MM.1S (cell line): Measurements from ENCODE around the gene HOXC6.

Experiments
- DNase-seq: peaks from one replicate; pipeline ENCODE4 v3.0.0-alpha.2; 2015
- H2AFZ ChIP-seq: fragments of 300-600 bp; sonication (generic); 2 replicates; pipeline ENCODE4 v1.6.0; 2016; ENCODE audit warnings: antibody characterized with exemption, low read length
- H3F3A ChIP-seq: fragments of 300-600 bp; sonication (generic); 2 replicates; pipeline ENCODE4 v1.6.1; 2016; ENCODE audit warnings: mild to moderate bottlenecking, antibody characterized with exemption, low read length, moderate library complexity, mixed read lengths; ENCODE audit not compliant: insufficient read depth
- H3K27ac ChIP-seq: fragments of 300-600 bp; sonication (generic); 2 replicates; pipeline ENCODE4 v1.5.1; 2016; ENCODE audit warnings: mild to moderate bottlenecking, low read length
- H3K27me3 ChIP-seq: fragments of 300-600 bp; sonication (generic); replicated peaks from 2 replicates; pipeline ENCODE4 v1.6.0; 2016; ENCODE audit warnings: low read length; ENCODE audit not compliant: insufficient read depth
- H3K36me3 ChIP-seq: fragments of 300-600 bp; sonication (generic); replicated peaks from 2 replicates; pipeline ENCODE4 v1.6.1; 2016; ENCODE audit warnings: mild to moderate bottlenecking, low read length, mixed read lengths; ENCODE audit not compliant: insufficient read depth
- H3K4me1 ChIP-seq: fragments of 300-600 bp; sonication (generic); 2 replicates; pipeline ENCODE4 v1.6.1; 2016; ENCODE audit warnings: low read length, mixed read lengths
- H3K4me2 ChIP-seq: fragments of 300-600 bp; sonication (generic); 2 replicates; pipeline ENCODE4 v1.6.0; 2016; ENCODE audit warnings: low read depth, low read length
- H3K4me3 ChIP-seq: fragments of 300-600 bp; sonication (generic); 2 replicates; pipeline ENCODE4 v1.5.1; 2016; ENCODE audit warnings: low read length, mixed read lengths
- H3K79me2 ChIP-seq: fragments of 300-600 bp; sonication (generic); 2 replicates; pipeline ENCODE4 v1.6.1; 2016; ENCODE audit warnings: mixed run types, low read length, mixed read lengths
- H3K9ac ChIP-seq: fragments of 300-600 bp; sonication (generic); 2 replicates; pipeline ENCODE4 v1.6.1; 2016; ENCODE audit warnings: low read length, mixed read lengths
- H3K9me2 ChIP-seq: fragments of 300-600 bp; sonication (generic); replicated peaks from 2 replicates; pipeline ENCODE4 v1.6.1; 2016; ENCODE audit warnings: mild to moderate bottlenecking, low read length, mixed read lengths; ENCODE audit not compliant: insufficient read depth
- H3K9me3 ChIP-seq: fragments of 300-600 bp; sonication (generic); replicated peaks from 2 replicates; pipeline ENCODE4 v1.6.1; 2016; ENCODE audit warnings: mild to moderate bottlenecking, low read length, mixed read lengths; ENCODE audit not compliant: insufficient read depth
- H4K20me1 ChIP-seq: fragments of 300-600 bp; sonication (generic); 2 replicates; pipeline ENCODE4 v1.6.1; 2016; ENCODE audit warnings: mild to moderate bottlenecking, low read length, moderate library complexity, mixed read lengths; ENCODE audit not compliant: insufficient read depth
- CTCF ChIP-seq: fragments of 300-600 bp; sonication (generic); IDR thresholded peaks from 2 replicates; pipeline ENCODE4 v1.5.1; 2016; ENCODE audit warnings: antibody characterized with exemption, low read length, mixed read lengths
- EZH2 ChIP-seq: fragments of 300-600 bp; sonication (generic); optimal IDR thresholded peaks from 2 replicates; pipeline ENCODE3; 2017; ENCODE audit warnings: low read depth, mild to moderate bottlenecking, antibody characterized with exemption, low read length, mixed read lengths
- EZH2phosphoT487 ChIP-seq: fragments of 300-600 bp; sonication (generic); IDR thresholded peaks from 2 replicates; pipeline ENCODE4 v1.6.1; 2018; ENCODE audit warnings: antibody characterized with exemption, low read length

Gene HOXC6

DNA sequence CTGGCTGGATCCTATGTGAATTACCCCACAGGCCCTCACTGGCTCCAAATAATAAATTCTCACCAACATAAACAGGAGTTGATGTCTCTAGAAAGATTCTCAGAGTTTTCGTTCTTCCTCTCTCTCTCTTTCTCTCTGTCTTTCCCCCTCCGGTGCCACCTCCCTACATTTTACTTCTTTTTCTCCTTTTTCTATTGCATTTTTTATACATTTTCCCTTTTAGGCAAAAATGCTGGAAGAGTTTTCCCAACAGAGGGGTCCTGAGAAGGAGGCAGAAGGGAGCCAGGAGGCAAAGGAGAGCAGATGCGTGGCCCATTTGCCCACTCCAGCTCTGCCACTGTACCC is 826 bp upstream of the HOXC6 start:
- Histone ChIP-seq H3K79me2 (no peaks in the 10 kb centered on the region), H3K27ac (no peak overlapping the region), H3K4me2 (no peak overlapping the region), H4K20me1 (no peaks in the 10 kb centered on the region), H3K9me2 (no peaks in the 10 kb centered on the region), H3K36me3 (no peaks in the 10 kb centered on the region), H3K9me3 (no peaks in the 10 kb centered on the region), H3K4me3 (no peak overlapping the region), H3K27me3 (peaks cover 99% of the 10 kb centered on the region), H3F3A (no peaks in the 10 kb centered on the region), H2AFZ (no peak overlapping the region), H3K4me1 (no peaks in the 10 kb centered on the region), H3K9ac (no peak overlapping the region)
- TF ChIP-seq CTCF (no peak), EZH2phosphoT487 (no peak), EZH2 (no peak)
- DNase-seq, result no peak

GRCh38 chr12:54029529-54030441 is 1.5 kb downstream of the HOXC6 start:
- Histone ChIP-seq H3K79me2 (no peaks in the 10 kb centered on the region), H3K9ac (no peak overlapping the region), H3K4me3 (no peak overlapping the region), H4K20me1 (no peaks in the 10 kb centered on the region), H3K4me1 (no peaks in the 10 kb centered on the region), H3K27me3 (peaks cover 98% of the 10 kb centered on the region), H2AFZ (no peak overlapping the region), H3K9me2 (no peaks in the 10 kb centered on the region), H3K4me2 (no peak overlapping the region), H3K9me3 (no peaks in the 10 kb centered on the region), H3K36me3 (no peaks in the 10 kb centered on the region), H3K27ac (no peak overlapping the region), H3F3A (no peaks in the 10 kb centered on the region)
- TF ChIP-seq EZH2phosphoT487, result no peak
- TF ChIP-seq CTCF, result no peak
- no peak for TF ChIP-seq EZH2
- DNase-seq, result no peak

DNA sequence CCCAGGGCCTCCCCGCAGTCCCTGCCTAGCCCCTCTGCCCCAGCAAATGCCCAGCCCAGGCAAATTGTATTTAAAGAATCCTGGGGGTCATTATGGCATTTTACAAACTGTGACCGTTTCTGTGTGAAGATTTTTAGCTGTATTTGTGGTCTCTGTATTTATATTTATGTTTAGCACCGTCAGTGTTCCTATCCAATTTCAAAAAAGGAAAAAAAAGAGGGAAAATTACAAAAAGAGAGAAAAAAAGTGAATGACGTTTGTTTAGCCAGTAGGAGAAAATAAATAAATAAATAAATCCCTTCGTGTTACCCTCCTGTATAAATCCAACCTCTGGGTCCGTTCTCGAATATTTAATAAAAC is 2.2 kb downstream of the HOXC6 start:
- Histone ChIP-seq H3K27me3 (peaks cover 98% of the 10 kb centered on the region), H3K79me2 (no peaks in the 10 kb centered on the region)

More for the DNA sequence above, 2.2 kb downstream of the HOXC6 start:
- H3F3A ChIP-seq, result no peaks in the 10 kb centered on the region
- no peaks in the 10 kb centered on the region for H3K9me3 ChIP-seq
- no peaks in the 10 kb centered on the region for H4K20me1 ChIP-seq
- no peaks in the 10 kb centered on the region for H3K36me3 ChIP-seq
- no peak for DNase-seq
- no peak overlapping the region for H3K4me3 ChIP-seq
- H3K9ac ChIP-seq, result no peak overlapping the region
- no peaks in the 10 kb centered on the region for H3K9me2 ChIP-seq
- no peak overlapping the region for H2AFZ ChIP-seq
- no peak for TF ChIP-seq EZH2phosphoT487
- TF ChIP-seq CTCF, result no peak
- no peak for TF ChIP-seq EZH2
- no peaks in the 10 kb centered on the region for H3K4me1 ChIP-seq
- no peak overlapping the region for H3K4me2 ChIP-seq
- no peak overlapping the region for H3K27ac ChIP-seq
